SK-MEL-5 (cell line): ENCODE measurements around the gene IPO5. TPM values are rescaled to one million over a fixed set of nuclear protein-coding genes. Genes with fewer than 3 reads are reported as not detected.
"Not testable (repeated sequence)": the region's sequence is repeated elsewhere in the genome, so short reads cannot be mapped to it uniquely, and the experiment has no call there.

Experiments used
- DNase-seq: peaks from one replicate; pipeline ENCODE4 v3.0.0-alpha.2; 2016; ENCODE audit warnings: low read depth, low spot score
- in situ Hi-C: cut with HindIII; loops from 2 replicates; pipeline ENCODE4 v1.10.0; 2016; ENCODE audit warnings: low sequenced_read_pairs, high pct_unique_total_duplicates, low pct_unique_long_range_greater_than_20kb
- total RNA-seq: library from RNA; depleted of rRNA; stranded (reverse); fragments of >200 nt; shearing (Covaris generic); gene quantifications from 2 replicates; pipeline ENCODE4 v1.2.3, GENCODE V29; 2014

Gene IPO5
- total RNA-seq, 1 experiment from 2014 or later = 153 TPM

DNA sequence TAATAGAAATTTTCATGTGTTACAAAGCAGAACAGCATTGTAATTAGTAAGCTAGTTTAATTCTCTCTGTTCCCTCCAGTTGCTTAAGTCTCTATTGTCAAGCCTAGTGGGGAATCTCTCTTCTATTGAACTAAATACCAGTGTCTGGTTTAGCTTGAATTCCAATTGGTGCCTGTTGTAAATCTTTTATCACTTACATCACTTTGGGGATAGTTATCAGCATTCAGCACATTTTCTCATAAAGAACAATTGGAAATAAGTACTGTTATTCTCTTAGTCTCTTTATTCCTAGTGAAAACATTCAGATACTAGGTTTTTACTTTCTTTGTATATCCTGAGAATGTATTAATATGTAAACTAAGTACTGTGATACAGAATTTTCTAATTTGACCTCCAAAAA lies 25.2 kb downstream of the IPO5 start:
- DNase-seq = no peak
- in situ Hi-C loops = no loop called here

- DNase-seq = no peak
- in situ Hi-C loops = no loop called here
Observed at GRCh38 chr13:97979051-97979450, 25.6 kb downstream of the IPO5 start.

- no peak for DNase-seq
- in situ Hi-C loops = no loop called here
Observed at GRCh38 chr13:97979556-97979955, 26.1 kb downstream of the IPO5 start.

DNA sequence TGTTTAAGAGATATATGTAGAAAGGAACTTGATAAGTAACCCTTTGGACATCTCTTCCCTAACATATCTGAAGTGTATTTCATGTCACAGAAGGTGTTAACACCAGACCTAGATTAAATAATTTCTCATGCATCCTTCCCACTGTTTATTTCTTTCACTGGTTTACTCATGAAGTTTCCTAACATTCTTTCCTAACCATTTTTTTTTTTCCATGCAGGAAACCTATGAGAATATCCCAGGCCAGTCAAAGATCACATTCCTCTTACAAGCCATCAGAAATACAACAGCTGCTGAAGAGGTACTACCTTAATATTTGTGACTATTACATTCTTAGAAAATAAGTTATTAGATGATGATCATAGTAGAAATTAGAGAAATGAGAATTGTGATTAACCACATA lies 28.8 kb downstream of the IPO5 start:
- DNase-seq = no peak
- in situ Hi-C loops = no loop called here

DNA sequence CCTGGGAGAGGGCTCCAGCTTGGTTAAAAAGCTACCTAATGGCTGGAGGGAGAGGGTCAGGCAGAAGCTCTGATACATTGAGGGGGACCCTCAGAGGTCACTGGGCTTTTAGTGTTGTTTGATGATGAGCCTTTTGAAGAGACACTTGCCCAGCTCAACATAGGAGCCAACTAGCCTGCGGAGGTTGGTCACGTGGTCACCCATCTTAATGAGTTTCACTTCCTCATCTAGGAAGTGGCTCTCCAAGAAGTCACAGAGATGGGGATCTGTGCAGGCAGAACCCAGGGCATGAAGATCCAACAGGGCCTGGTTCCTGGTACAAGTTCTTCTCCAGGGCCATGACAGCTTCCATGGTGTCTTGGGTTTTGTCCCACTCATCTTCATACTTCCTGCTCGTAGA lies 33.4 kb downstream of the IPO5 start:
- in situ Hi-C loops = no loop called here
- peak; percentile 10 for DNase-seq

GRCh38 chr13:97999653-98000052 lies 46.2 kb downstream of the IPO5 start:
- in situ Hi-C loops = no loop called here
- no peak for DNase-seq

DNA sequence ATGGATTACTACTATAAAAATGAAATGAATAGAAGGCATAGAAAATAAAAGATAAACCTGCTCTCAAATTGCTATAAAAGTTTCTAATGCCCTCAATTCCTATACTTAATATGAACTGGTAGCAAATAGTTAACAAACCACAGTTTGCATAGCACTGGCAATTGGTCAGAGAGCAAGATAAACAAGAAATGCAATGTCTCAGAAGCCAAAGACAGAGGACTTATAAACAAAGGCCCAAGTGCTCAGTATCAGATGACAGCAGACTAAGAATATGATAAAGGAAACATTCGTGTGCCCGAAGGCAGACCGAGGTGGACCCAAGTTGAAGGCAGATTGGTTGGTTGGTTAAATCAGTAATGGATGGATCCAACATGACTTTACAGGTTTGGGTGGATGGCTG lies 50.6 kb downstream of the IPO5 start:
- in situ Hi-C loops = no loop called here
- no peak for DNase-seq

DNA sequence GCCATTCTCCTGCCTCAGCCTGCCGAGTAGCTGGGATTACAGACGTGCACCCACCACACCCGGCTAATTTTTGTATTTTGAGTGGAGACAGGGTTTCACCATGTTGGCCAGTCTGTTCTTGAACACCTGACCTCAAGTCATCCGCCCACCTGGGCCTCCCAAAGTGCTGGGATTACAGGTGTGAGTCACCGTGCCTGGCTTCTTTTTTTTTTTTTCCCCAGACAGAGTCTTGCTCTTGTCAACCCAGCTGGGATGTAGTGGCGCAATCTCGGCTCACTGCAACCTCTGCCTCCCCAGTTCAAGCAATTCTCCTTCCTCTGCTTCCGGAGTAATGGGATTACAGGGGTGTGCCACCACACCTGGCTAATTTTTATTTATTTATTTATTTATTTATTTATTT lies 51.5 kb downstream of the IPO5 start:
- in situ Hi-C loops, DNase-seq: not testable (repeated sequence)

GRCh38 chr13:98007001-98007400 lies 53.5 kb downstream of the IPO5 start:
- no peak for DNase-seq
- in situ Hi-C loops = no loop called here

DNA sequence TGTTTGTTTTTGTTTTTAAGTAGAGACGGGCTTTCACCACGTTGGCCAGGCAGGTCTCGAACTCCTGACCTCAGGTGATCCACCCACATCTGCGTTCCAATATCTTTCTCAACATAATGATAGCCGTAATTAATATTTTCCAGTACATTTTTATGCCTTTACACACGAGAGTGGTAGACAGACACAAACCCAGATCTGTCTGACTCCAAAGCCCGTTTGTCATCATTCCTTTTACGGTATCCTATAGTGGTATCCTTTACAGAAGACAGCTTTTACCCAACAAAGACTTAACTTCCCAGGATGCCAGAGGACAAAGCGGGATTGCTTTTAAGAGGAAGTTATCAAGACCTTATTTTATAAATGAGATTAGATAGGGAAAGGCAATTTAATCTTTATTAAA lies 59.8 kb downstream of the IPO5 start:
- no peak for DNase-seq
- in situ Hi-C loops = no loop called here

DNA sequence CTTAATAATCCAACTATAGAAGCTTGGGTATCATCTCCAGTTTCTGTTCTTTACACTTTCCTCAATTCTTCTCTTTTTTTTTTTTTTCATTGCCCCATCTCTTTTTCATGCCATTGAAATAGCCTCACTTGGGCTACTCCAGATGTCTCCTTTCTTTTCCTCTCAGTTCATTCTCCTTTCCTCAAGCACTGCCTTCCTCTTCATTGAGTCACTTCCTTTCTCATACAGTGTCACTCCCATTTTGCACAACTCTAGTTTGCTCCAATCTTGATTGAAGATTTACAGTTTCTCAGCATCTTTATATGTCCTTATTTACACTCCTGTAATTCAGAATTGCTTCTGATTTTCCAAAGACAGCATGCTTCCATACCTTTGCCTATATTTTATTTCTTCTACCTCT lies 61.3 kb downstream of the IPO5 start:
- in situ Hi-C loops = no loop called here
- DNase-seq = no peak

GRCh38 chr13:98018293-98018692 lies 64.8 kb downstream of the IPO5 start:
- no peak for DNase-seq
- in situ Hi-C loops = no loop called here

- no peak for DNase-seq
- in situ Hi-C loops = no loop called here
Observed at GRCh38 chr13:98019186-98019585, 65.7 kb downstream of the IPO5 start.

DNA sequence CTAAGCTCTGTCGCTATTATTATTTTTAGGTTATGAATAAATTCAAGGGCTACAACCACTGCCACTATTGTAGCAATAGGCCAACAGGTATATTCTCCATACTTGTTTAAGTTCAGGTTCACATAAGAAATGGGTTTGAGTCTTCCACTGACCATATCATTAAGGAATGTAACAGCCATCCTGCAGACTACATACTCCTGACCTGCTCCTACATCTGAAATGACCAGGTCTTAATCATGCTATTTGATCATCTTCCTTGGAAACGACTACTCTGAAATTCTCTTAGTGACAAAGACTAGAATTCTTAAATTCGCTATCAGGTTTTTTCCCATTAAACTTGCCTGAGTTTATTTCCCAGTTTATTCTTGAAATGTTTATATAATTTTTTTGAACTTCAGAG lies 66.8 kb downstream of the IPO5 start:
- in situ Hi-C loops = no loop called here
- DNase-seq = no peak

- peak; percentile 32 for DNase-seq
- in situ Hi-C loops = no loop called here
Observed at GRCh38 chr13:98022210-98022609, 68.7 kb downstream of the IPO5 start.

DNA sequence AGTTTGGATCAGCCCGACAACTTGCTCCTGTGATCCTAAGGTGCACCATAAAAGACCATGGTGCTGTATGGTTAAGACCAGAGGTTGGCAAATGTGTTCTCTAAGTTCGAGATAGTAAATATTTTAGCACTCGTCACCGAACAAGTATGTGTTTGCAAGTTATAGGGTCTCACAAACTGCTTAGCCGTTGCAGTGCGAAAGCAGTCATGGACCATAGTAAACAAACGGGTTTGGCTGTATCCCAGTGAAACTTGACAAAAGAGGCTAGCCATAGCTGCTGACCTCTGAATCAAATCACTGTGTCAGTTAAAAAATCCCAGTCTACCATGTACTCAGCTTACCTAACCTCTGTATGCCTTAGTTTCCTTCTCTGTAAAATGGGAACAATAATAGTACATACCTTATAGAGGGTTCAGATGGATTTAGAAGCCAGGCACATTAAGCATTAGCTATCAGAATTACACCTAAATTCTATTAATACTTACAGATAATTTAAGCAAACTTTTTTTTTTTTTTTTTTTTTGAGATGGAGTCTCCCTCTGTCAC lies 72.1 kb downstream of the IPO5 start:
- in situ Hi-C loops = no loop called here

GRCh38 chr13:98026457-98026857 lies 73.0 kb downstream of the IPO5 start:
- in situ Hi-C loops = no loop called here
- DNase-seq = no peak

More for the DNA sequence above, 72.1 kb downstream of the IPO5 start:
- DNase-seq = no peak

DNA sequence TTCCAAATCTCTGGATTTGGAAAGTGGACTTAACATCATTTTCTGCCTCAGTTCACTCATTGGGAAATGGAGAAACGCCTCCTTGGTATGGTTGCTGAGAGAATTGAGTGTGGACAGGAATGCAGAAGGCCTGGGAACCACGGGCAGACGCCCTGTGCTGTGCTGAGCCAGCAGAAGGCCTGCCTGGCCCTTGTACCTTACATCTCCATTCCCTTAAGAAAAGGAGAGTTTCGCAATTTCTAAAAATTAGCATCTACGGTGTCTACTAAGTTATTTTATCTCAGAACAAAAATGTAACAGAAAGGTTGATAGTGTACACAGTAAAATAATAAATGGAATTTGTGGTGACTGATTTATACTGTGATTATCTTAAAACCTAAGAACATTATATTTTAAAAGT lies 78.7 kb downstream of the IPO5 start:
- no peak for DNase-seq
- in situ Hi-C loops = no loop called here

DNA sequence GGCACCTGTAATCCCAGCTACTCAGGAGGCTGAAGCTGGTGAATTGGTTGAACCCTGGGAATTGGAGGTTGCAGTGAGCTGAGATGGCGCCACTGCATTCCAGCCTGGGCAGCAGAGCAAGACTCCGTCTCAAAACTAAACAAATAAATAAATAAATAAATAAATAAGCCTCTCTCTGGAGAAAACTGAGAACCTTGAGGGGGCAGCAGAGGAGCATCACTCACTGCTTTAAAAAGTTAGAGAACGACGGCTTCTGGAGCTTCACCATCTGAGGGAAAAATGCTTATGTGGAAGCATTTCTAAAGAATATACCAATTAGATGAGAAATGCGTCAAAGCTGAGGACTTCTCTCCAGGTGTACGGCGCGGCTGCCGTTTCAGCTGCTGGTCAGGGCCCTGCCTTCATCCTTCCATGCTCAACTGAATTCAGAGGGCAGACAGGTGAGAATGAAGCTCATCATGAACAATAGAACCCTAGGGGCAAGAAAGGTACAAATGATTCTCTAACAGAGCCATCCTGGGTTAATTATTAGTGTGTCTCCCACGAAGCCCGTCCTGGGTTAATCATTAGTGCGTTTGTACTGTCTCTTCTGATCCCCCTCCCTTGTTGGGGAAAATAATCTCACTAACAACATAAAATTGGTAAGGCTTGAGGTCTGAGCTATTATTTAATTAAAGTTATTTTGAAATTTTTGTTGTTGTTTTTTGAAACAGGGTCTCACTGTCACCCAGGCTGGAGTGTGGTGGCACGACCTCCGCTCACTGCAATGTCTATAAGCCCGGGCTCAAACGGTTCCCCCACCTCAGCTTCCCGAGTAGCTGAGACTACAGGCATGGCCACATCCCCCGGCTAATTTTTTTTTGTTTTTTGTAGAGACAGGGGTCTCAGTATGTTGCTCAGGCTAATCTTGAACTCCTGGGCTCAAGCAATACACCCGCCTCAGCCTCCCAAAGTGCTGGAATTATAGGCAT lies 80.1 kb downstream of the IPO5 start:
- in situ Hi-C loops = no loop called here
- peak; percentile 77 for DNase-seq
